IMR-90 (cell line): ENCODE results near the gene ANKH. TPM values are rescaled to one million over a fixed set of nuclear protein-coding genes. Genes with fewer than 3 reads are reported as not detected.

ENCODE experiments used
- ATAC-seq: fragments of 200-7000 bp; cut with Tn5 transposase; 2 replicates; pipeline ENCODE4 v1.9.1; 2020; ENCODE audit warnings: low read depth, mild to moderate bottlenecking, moderate library complexity
- BruUV-seq: library from RNA; stranded (reverse); fragments of 400-500 nt; replicated peaks from 2 replicates; lab custom pipeline; 2021; lab: Mats Ljungman, UMichigan
- CTCF ChIA-PET: fragments of 300-600 bp; formaldehyde crosslinking; extraction: SDS; loops from one replicate; lab custom pipeline; 2021; ENCODE audit warnings: antibody characterized with exemption; lab: Yijun Ruan, JAX
- POLR2A ChIA-PET: fragments of 300-600 bp; sonication (Branson Sonifier 250); formaldehyde crosslinking; loops from one replicate; lab custom pipeline; 2022; ENCODE audit warnings: antibody characterized with exemption; ENCODE audit not compliant: unreplicated experiment; lab: Charles Lee
- DNase-seq: peaks from one replicate; pipeline ENCODE4 v3.0.0; 2013
- H2AFZ ChIP-seq: replicated peaks from 2 replicates; pipeline ENCODE3; 2013; ENCODE audit warnings: low read length, mild to moderate bottlenecking; ENCODE audit not compliant: poor library complexity
- H2AK5ac ChIP-seq: 2 replicates; pipeline ENCODE4 v1.6.1; 2013; ENCODE audit warnings: low read depth, low read length, inconsistent platforms
- H2AK9ac ChIP-seq: replicated peaks from 2 replicates; pipeline ENCODE3; 2013; ENCODE audit warnings: mild to moderate bottlenecking, low read depth, low read length, moderate library complexity; ENCODE audit not compliant: poor library complexity
- H2BK120ac ChIP-seq: 2 replicates; pipeline ENCODE4 v1.6.1; 2013; ENCODE audit warnings: low read depth, low read length, inconsistent platforms
- H2BK15ac ChIP-seq: 3 replicates; pipeline ENCODE4 v1.6.1; 2013; ENCODE audit warnings: low read depth, low read length, inconsistent platforms
- H2BK20ac ChIP-seq: 2 replicates; pipeline ENCODE4 v1.6.1; 2013; ENCODE audit warnings: low read depth, mild to moderate bottlenecking, inconsistent platforms, low read length, moderate library complexity
- H2BK5ac ChIP-seq: 2 replicates; pipeline ENCODE4 v1.6.1; 2013; ENCODE audit warnings: mild to moderate bottlenecking, low read depth, low read length, inconsistent platforms; ENCODE audit not compliant: poor library complexity, severe bottlenecking
- H3K14ac ChIP-seq: replicated peaks from 2 replicates; pipeline ENCODE4 v1.6.1; 2013; ENCODE audit warnings: low read depth, low read length, inconsistent platforms
- H3K18ac ChIP-seq: 2 replicates; pipeline ENCODE4 v1.6.1; 2013; ENCODE audit warnings: low read depth, low read length, control low read depth
- H3K23ac ChIP-seq: 2 replicates; pipeline ENCODE4 v1.6.1; 2013; ENCODE audit warnings: low read depth, low read length, inconsistent platforms
- H3K27ac ChIP-seq: 2 replicates; pipeline ENCODE4 v1.5.1; 2013; ENCODE audit warnings: mild to moderate bottlenecking, control low read depth, low read length; ENCODE audit not compliant: insufficient read depth
- H3K27me3 ChIP-seq: 2 replicates; pipeline ENCODE4 v1.6.1; 2013; ENCODE audit warnings: low read length; ENCODE audit not compliant: control insufficient read depth, insufficient read depth
- H3K36me3 ChIP-seq: 2 replicates; pipeline ENCODE4 v1.6.1; 2013; ENCODE audit warnings: low read length, mixed read lengths; ENCODE audit not compliant: control insufficient read depth, insufficient read depth
- H3K4ac ChIP-seq: 2 replicates; pipeline ENCODE4 v1.6.1; 2013; ENCODE audit warnings: low read depth, low read length, inconsistent platforms
- H3K4me1 ChIP-seq: 2 replicates; pipeline ENCODE4 v1.6.1; 2013; ENCODE audit warnings: low read length, mixed read lengths; ENCODE audit not compliant: control insufficient read depth, insufficient read depth
- H3K4me2 ChIP-seq: 2 replicates; pipeline ENCODE4 v1.6.1; 2013; ENCODE audit warnings: low read depth, mild to moderate bottlenecking, control low read depth, low read length, moderate library complexity
- H3K4me3 ChIP-seq: 2 replicates; pipeline ENCODE4 v1.5.1; 2013; ENCODE audit warnings: low read depth, mild to moderate bottlenecking, control low read depth, low read length, moderate library complexity; ENCODE audit not compliant: insufficient read depth
- H3K56ac ChIP-seq: 2 replicates; pipeline ENCODE4 v1.6.1; 2013; ENCODE audit warnings: low read length, inconsistent platforms; ENCODE audit not compliant: insufficient read depth; ENCODE audit errors: extremely low read depth
- H3K79me1 ChIP-seq, 2 experiments: 2 replicates each; pipeline ENCODE4 v1.6.1; 2013; ENCODE audit warnings: low read length in 2 of 2, inconsistent platforms in 1 of 2, low read depth in 1 of 2
- H3K9ac ChIP-seq: 2 replicates; pipeline ENCODE4 v1.6.1; 2013; ENCODE audit warnings: low read depth, low read length, control low read depth
- H3K9me1 ChIP-seq: 2 replicates; pipeline ENCODE4 v1.6.1; 2013; ENCODE audit warnings: low read length, inconsistent platforms; ENCODE audit not compliant: insufficient read depth
- H3K9me3 ChIP-seq: 2 replicates; pipeline ENCODE4 v1.6.1; 2013; ENCODE audit warnings: low read length; ENCODE audit not compliant: control insufficient read depth, insufficient read depth
- H4K20me1 ChIP-seq: 2 replicates; pipeline ENCODE4 v1.6.1; 2013; ENCODE audit warnings: low read length, inconsistent platforms; ENCODE audit not compliant: insufficient read depth
- H4K5ac ChIP-seq: 2 replicates; pipeline ENCODE4 v1.6.1; 2013; ENCODE audit warnings: mild to moderate bottlenecking, low read depth, low read length, control low read depth
- H4K8ac ChIP-seq, 2 experiments: 2 replicates each; pipeline ENCODE4 v1.6.1; 2013; ENCODE audit warnings: low read depth in 2 of 2, low read length in 2 of 2, control low read depth in 1 of 2, inconsistent platforms in 1 of 2
- H4K91ac ChIP-seq: 2 replicates; pipeline ENCODE4 v1.6.1; 2013; ENCODE audit warnings: low read depth, low read length, inconsistent platforms; ENCODE audit not compliant: insufficient read depth
- BHLHE40 ChIP-seq: fragments of 150-350 bp; IDR thresholded peaks from 2 replicates; pipeline ENCODE4 v1.6.1; 2016; ENCODE audit warnings: mild to moderate bottlenecking, low read depth, low read length
- CEBPB ChIP-seq: IDR thresholded peaks from 2 replicates; pipeline ENCODE4 v1.6.1; 2012; ENCODE audit warnings: low read depth, low read length, improper control_type of control experiment
- ELK1 ChIP-seq: fragments of 150-350 bp; IDR thresholded peaks from 2 replicates; pipeline ENCODE4 v1.6.1; 2016; ENCODE audit warnings: low read depth, mild to moderate bottlenecking, low read length, moderate library complexity, borderline replicate concordance
- MAFK ChIP-seq: IDR thresholded peaks from 2 replicates; pipeline ENCODE4 v1.6.1; 2012; ENCODE audit warnings: low read depth, low read length, improper control_type of control experiment
- MAZ ChIP-seq: IDR thresholded peaks from 2 replicates; pipeline ENCODE4 v1.6.1; 2012; ENCODE audit warnings: low read depth, mild to moderate bottlenecking, low read length, improper control_type of control experiment, moderate library complexity, borderline replicate concordance
- NFE2L2 ChIP-seq: fragments of 150-350 bp; IDR thresholded peaks from 2 replicates; pipeline ENCODE4 v1.6.1; 2016; ENCODE audit warnings: low read depth, mild to moderate bottlenecking, low read length
- POLR2A ChIP-seq: IDR thresholded peaks from 2 replicates; pipeline ENCODE4 v1.6.1; 2012; ENCODE audit warnings: mild to moderate bottlenecking, low read depth, low read length
- RAD21 ChIP-seq: IDR thresholded peaks from 2 replicates; pipeline ENCODE4 v1.6.1; 2012; ENCODE audit warnings: low read length, improper control_type of control experiment
- RCOR1 ChIP-seq: IDR thresholded peaks from 2 replicates; pipeline ENCODE4 v1.6.1; 2012; ENCODE audit warnings: mild to moderate bottlenecking, low read length, improper control_type of control experiment; ENCODE audit not compliant: insufficient replicate concordance
- RFX5 ChIP-seq: IDR thresholded peaks from 2 replicates; pipeline ENCODE4 v1.8.0; 2012; ENCODE audit warnings: low read depth, mild to moderate bottlenecking, low read length, moderate library complexity
- SMC3 ChIP-seq: fragments of 150-350 bp; IDR thresholded peaks from 2 replicates; pipeline ENCODE4 v1.6.1; 2016; ENCODE audit warnings: low read depth, mild to moderate bottlenecking, antibody characterized with exemption, low read length, moderate library complexity
- USF2 ChIP-seq: fragments of 150-350 bp; IDR thresholded peaks from 2 replicates; pipeline ENCODE4 v1.6.1; 2017; ENCODE audit warnings: mild to moderate bottlenecking, antibody characterized with exemption, low read length, low read depth
- WGBS, 2 experiments: methylation state at CpG; one replicate each; pipeline versions ENCODE4 v1.1.5 to v1.1.7; 2013; ENCODE audit warnings: missing lambda C conversion rate in 2 of 2; ENCODE audit not compliant: insufficient read length in 1 of 2; ENCODE audit errors: extremely low coverage in 2 of 2; 5-methylcytosine and 5-hydroxymethylcytosine counted together
- dilution Hi-C: fragments of 300-500 bp; cut with HindIII; formaldehyde crosslinking; loops from one replicate; pipeline ENCODE4 v1.14.3; 2018; ENCODE audit warnings: low sequenced_read_pairs; ENCODE audit not compliant: unreplicated experiment
- in situ Hi-C: fragments of 300-500 bp; cut with MboI; formaldehyde crosslinking; loops from 3 replicates; pipeline ENCODE4 v1.14.3; 2019; ENCODE audit warnings: low sequenced_read_pairs, inconsistent platforms, mixed read lengths
- intact Hi-C: fragments of 100-400 bp; cut with micrococcal nuclease; formaldehyde crosslinking; loops from 2 replicates; pipeline ENCODE4 v1.10.0; 2022
- polyA plus RNA-seq, 3 experiments: library from polyadenylated mRNA; depleted of rRNA; stranded (reverse); fragments of >200 nt; gene quantifications; 2 replicates each; pipeline ENCODE4 v1.2.3, GENCODE V29; 2012; ENCODE audit warnings: low replicate concordance in 1 of 3
- total RNA-seq: library from RNA; depleted of rRNA; stranded (reverse); fragments of >200 nt; gene quantifications from 2 replicates; pipeline ENCODE4 v1.2.3, GENCODE V29; 2012

The ANKH gene
- total and polyA plus RNA-seq, 2 of the 4 experiments (the other 2 are of a cell fraction) = 5.2 to 17.2 TPM

- peak overlapping the region; percentile 17; the same call in 1 of the 2 replicates for H2BK120ac ChIP-seq
- peak overlapping the region in 1 of 2 experiments; percentile 28; a peak in 1 of 4 replicates for H4K8ac ChIP-seq
- no peak for ATAC-seq
- H3K4me1 ChIP-seq = peaks cover 5% of the 10 kb centered on the region
- H3K9me3 ChIP-seq = no peaks in the 10 kb centered on the region
- 0 out of 2 replicates have a peak overlapping the region, but pooled peaks have one; percentile 0 for H3K14ac ChIP-seq
- no peak overlapping the region for H2BK15ac ChIP-seq
- WGBS, 2 experiments = 92% methylated on average over 4 of the region's 5 CpGs; no CpG with 5 or more reads in 1 of the 2 experiments
- intact Hi-C loops = loop anchor here (5.0 kb wide), 1 partner anchor 132 kb away; the partner anchor contains the start of gene ANKH
- H3K79me1 ChIP-seq = no peaks in the 10 kb centered on the region
- H3K9me1 ChIP-seq = peaks cover 13% of the 10 kb centered on the region
- H3K9ac ChIP-seq = no peak overlapping the region
- H4K5ac ChIP-seq = no peak overlapping the region
- H4K91ac ChIP-seq = no peak overlapping the region
- POLR2A ChIA-PET = no interaction called here
- H3K56ac ChIP-seq = no peak overlapping the region
- no TSS peak for BruUV-seq
- CTCF ChIA-PET = no interaction called here
- H2AK9ac ChIP-seq = no peak overlapping the region
- H2BK5ac ChIP-seq = no peak overlapping the region
- H3K4ac ChIP-seq = no peak overlapping the region
- no peaks in the 10 kb centered on the region; the same call in 1 of the 2 replicates for H3K36me3 ChIP-seq
- DNase-seq = no peak
- H3K23ac ChIP-seq = no peak overlapping the region
- TF ChIP-seq USF2 (no peak), NFE2L2 (no peak), BHLHE40 (no peak), SMC3 (no peak), CEBPB (no peak), MAFK (no peak), RCOR1 (no peak), POLR2A (no peak), RFX5 (no peak), MAZ (no peak), RAD21 (no peak), ELK1 (no peak)
- H3K4me2 ChIP-seq = no peak overlapping the region
- H2AFZ ChIP-seq = no peak overlapping the region
- H3K4me3 ChIP-seq = no peak overlapping the region
- no peak overlapping the region for H2AK5ac ChIP-seq
- in situ Hi-C loops = no loop called here
- no peak overlapping the region for H3K27ac ChIP-seq
- no peak overlapping the region for H3K18ac ChIP-seq
- H3K27me3 ChIP-seq = no peaks in the 10 kb centered on the region
- H4K20me1 ChIP-seq = peaks cover 4% of the 10 kb centered on the region; the same call in 1 of the 2 replicates
- dilution Hi-C loops = no loop called here
- no peak overlapping the region for H2BK20ac ChIP-seq
Measured at GRCh38 chr5:14739981-14740380, 131.6 kb downstream of the ANKH start.
